GM18498 (cell line): ENCODE results near the gene SOS1.
"Not testable (repeated sequence)": the region's sequence is repeated elsewhere in the genome, so short reads cannot be mapped to it uniquely, and the experiment has no call there.

ENCODE experiments used
- ATAC-seq: cut with Tn5 transposase; IDR thresholded peaks from one replicate; pipeline ENCODE4 v1.9.1; 2021; ENCODE audit warnings: mild to moderate bottlenecking, moderate library complexity; ENCODE audit not compliant: unreplicated experiment

SOS1 gene

DNA sequence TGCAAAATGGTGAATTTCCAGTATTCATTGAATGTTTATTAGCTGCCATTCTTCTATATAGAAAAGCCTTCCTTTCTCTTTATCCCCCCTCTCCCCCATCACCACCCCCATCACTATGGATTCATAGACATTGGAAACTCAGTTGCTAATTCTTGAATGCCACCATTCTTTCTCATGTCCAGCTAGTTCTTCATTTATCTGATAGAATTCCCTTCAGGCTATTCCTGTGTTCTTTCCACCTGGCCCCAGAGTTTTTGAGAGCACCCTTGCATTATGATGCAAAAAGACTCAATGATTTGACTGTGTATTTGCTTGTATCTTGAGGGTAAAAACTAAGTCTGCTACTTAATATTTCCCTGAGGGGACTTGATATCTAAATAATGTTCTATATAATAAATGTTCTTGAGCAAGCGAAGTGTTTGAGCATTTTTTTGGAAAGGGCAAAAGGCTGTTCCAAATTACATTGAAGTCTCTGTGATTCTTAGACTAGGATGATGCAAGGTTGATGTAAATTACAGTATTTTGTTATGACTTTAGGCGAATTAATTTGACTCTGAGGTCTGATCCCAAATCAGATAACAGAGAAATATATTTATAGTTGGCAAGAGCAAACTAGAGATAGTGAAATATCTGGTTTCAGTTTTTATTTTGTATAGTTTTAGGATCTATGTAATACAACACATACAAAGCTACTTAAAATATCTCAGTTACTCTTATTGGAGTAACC, 18.8 kb upstream of the SOS1 start:
- ATAC-seq, result no peak

DNA sequence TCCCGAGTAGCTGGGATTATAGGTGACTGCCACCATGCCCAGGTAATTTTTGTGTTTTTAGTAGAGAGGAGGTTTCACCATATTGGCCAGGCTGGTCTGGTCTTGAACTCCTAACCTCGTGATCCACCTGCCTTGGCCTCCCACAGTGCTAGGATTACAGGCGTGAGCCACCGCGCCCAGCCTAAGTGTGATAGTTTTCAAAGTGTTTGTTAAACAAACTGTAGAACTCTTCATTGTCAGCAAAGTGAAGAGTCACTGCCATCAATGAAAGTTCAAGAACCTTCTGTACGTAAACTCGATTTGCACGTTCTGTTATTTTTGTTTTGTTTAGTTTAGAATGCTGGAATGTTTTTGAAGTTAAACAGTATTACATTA, 18.0 kb upstream of the SOS1 start:
- ATAC-seq, result no peak

DNA sequence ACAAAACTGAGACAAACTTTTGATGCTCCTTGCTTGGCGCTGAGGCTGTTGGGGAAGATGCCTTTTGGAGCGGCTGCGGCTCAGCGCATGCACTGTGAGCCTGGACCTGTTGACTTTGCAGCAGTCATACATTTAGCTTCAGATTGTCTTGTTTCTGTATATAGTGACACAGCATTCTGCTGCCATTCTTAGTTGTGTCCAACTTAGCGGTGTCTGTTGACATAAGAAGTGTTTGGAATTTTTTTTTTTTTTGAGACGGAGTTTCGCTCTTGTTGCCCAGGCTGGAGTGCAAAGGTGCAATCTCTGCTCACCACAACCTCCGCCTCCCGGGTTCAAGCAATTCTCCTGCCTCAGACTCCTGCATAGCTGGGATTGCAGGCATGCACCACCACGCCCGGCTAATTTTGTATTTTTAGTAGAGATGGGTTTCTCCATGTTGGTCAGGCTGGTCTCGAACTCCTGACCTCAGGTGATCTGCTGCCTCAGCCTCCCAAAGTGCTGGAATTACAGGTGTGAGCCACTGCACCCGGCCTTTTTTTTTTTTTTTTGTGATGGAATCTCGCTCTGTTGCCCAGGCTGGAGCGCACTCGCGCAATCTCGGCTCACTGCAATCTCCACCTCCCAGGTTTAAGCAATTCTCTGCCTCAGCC, 17.5 kb upstream of the SOS1 start:
- ATAC-seq, result not testable (repeated sequence)

DNA sequence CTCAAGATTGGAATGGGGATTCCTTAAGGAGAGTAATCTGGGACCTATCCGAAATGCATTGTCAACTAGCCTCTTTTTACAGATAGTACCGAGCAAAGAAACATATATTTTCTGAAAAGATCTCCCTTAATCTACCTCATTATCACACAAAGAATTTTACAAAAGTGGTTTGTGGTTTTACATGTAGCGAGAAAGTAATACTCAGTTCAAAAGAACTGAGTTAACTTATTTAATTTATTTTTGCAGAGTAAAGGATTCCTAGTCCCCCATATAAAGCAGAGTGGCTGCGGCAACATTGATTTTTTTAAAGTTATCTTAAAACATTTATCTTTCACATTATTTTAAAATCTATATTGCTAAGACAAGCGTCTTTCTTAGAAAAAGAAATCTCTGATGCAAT, 15.9 kb upstream of the SOS1 start:
- ATAC-seq, result no peak

DNA sequence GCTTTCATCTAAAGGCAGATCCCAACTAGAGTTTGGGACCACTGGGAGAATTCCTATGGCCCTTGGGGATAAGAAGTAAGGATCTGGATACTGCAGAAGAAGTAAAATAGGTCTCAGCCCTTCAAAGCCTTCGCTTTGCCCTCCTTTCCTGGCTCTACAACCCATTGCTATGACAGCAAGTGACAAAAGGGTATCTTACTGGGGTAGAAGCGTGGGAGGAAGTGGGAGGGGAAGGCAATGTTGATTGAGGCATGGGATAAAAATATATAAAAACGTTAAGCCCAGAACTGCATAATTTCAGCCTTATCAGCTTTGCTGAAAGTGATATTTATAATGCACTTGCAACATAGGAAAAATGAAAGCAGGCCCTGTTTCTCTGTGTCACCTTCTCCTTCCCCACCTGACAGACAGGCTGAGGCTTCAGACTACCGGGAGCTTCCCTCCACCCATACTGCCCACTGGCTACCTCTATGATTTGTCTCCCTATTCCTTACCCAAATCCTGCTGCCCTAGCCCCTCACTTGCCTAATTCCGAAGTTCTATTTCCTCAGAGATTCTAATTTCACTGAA, 14.9 kb upstream of the SOS1 start:
- ATAC-seq, result no peak

DNA sequence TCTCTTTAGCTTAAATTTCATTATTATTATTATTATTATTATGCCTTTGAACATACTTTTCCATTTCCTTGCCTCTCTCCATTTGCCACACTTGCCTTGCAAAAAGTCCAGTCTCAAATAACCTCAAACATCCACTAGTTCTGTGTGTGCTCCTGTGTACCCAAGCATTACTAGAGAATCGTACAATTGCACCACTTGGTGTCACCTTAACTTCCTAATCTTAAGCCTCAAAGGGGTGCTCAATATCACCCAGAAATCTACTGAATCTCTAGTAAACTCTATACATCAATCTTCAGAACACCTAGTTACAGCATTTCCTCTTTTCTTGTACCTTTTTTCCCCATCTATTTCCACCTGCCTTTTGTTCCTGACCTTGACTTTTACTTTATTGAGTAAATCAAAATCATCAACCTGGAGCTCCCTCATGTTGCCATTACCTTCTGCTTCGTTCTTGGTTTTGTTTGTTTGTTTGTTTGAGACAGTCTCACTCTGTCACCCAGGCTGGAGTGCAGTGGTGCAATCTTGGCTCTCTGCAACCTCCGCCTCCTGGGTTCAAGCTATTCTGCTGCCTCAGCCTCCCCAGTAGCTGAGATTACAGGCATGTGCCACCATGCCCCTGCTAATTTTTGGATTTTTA, 12.5 kb upstream of the SOS1 start:
- no peak for ATAC-seq

DNA sequence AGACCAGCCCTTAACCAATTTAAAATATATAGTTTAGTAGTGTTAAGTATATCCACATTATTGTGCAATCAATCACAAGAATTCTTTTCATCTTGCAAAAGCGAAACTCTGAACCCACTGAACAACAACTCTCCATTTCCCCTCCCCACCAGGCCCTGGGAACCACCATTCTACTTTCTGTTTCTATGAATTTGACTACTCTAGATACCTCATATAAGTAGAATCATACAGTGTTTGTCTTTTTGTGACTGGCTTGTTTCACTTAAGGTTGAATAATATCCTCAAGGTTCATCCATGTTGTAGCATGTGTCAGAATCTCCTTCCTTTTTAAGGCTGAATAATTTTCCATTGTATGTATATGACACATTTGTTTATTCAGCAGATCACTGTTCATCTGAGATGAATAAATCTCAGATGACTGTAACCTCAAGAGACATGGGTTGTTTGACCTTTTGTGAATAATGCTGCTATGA, 8.1 kb upstream of the SOS1 start:
- peak; percentile 46 for ATAC-seq

DNA sequence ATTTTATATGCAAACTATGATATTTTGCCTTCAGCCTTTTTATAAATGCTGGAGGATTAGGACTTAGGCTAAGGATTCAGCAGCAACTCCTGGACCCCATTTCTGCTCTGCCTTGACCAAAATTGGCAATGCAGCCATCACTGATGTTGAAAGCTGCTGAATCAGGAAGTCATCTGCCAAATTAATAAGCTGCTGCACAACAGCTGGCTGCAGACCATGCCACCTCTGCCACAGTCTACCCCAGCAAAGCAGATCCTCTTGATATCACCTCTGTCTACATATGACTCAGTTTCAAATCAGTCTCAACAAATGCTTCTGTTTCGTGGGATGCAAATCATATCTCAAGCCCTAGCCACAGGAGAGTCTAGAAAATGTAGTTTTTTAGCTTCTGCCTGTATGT, 7.1 kb upstream of the SOS1 start:
- peak; percentile 52 for ATAC-seq

DNA sequence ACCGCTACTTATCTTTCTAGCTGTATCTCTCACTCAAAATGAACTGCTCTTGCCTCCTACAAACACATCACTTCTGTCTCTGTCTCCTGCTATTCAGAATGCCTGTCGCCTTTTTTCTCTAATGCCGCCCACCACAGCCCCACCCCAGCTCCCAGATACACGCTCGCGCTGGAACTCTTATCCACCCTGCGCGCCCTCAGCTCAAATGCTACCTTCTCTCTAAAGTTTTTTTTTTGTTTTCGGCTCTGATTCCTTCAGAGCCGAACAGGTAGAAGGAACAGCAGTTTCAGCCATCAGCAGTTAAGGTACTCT, 3.9 kb upstream of the SOS1 start:
- ATAC-seq, result no peak

DNA sequence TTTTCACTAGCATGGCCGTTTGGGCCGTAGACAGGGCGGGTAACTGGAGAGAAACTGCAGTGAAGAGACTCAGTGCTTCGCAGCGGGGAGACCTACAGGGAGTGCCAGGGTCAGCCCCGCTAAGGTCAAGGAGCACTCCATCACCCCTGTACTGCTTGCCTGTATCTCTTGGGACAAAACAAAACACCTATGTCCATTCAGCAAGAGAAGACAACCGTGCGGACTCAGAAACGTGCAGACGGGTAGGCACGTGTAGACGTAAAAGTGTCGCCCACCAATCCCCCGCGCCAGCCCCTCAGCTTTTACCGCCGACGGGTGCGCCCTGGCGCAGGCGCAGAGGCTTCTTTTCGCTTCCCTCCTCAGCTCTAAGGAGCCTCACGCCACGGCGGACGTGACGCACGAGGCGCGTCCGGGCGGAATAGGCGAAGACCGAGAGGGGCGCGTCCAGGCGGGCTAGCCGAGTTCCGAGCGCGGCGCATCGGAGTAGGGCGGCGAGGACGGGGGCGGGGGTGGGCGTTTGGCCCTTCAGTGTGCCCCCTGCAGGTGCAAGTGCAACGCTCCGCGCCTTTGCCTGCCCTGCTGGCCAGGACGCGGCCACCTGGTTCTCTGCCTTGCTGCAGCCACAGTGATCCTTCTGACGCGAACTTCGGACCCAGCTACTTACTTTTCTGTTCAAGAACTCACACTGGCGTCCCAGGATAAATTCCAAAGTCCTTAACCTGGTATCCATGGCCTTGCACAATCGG, 3.3 kb upstream of the SOS1 start:
- ATAC-seq, result peak; percentile 59

DNA sequence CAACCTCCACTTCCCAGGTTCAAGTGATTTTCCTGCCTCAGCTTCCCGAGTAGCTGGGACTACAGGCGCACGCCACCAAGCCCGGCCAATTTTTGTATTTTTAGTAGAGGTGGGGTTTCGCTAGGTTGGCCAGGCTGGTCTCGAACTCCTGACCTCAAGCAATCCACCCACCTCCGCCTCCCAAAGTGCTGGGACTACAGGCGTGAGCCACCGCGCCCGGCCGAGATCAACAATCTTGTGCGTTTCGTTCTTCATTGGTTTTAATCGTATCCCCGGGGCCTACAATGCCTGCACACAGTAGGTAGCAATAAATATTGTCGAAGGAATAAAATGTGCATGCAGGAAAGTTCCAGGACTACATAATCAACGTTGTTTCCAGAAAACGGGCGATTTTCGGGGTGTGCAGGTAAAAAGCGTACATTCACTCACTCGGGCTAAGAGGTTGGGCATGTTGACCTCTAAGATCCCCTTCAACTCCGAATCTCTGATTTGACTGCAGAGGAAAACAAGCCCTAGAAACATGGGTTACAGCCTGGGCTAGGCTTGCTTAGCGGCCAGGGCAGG, 2.7 kb upstream of the SOS1 start:
- no peak for ATAC-seq

DNA sequence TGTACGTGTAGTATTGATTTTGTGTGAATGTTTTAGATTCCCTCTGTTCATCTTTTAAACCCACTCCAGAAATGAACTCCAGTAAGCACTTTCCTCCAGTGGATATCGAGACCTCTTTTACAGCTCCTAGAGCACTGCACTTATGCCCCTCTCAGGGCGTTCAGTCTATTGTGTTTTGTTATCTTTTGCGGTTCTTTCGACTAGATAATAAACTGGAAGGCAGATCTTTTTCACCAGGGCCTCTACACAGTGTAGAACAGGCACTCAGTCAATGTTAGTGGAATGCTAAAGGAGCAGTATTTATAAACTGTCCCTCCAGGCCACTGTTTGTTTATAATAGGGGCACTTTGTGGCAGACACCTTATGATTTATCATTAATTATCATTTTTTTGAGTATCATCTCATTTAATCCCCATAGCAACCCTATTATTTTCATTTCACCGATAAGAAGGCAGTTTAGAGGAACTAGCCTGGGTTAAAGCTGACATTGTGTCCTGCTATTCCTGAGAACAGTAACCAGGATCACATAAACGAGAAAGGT, 742 bp upstream of the SOS1 start:
- ATAC-seq, result no peak

DNA sequence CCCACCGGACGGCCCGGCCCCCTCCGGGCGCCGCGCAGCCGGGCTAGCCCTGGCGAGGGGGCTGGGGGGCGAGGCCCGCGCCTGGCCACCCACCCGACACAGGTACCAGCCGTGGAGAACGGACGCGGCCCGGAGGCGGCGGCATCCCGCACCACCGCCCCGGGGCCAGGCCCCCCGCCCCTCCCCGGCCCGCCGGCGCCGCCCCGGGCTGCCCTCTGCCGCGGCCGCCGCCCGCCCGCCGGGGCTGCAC, 405 bp downstream of the SOS1 start:
- peak; percentile 27 for ATAC-seq

DNA sequence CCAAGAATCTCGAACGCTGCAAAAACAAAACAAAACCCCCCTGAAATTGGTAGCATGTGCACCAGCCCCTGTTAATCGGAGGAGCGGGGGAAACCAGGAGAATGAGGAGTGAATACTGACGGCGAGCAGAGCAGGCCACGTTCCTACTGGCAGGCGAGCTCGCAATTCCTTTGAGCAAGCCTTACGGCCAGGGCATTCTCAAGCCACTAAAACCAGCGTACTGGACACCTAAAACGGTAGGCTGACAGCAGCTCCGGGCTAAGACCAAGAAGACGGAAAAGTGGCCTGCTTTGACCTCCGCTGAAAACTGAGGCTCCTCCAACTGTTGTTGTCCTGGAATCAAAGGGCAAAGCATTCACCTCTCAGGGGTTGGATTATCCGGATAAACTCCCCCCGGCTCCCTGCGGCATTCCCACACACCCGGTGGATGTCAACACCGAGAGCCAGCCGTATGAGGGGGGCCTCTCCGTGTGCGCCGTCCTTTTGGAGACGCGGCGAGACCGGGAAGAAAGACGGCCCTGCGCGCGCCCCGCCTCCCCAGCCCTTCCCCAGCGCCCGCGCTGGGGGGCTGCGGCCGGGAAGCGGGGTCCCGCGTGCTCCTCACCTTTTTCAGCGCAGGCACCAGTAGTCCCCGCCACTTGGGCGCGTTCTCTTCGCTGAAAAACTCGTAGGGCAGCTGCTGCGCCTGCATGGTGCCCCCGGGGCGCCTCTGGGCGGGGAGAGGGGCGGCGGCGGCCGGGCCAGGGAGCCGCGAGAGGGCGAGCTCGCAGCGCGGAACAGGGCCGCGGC, 925 bp downstream of the SOS1 start:
- peak; percentile 53 for ATAC-seq

DNA sequence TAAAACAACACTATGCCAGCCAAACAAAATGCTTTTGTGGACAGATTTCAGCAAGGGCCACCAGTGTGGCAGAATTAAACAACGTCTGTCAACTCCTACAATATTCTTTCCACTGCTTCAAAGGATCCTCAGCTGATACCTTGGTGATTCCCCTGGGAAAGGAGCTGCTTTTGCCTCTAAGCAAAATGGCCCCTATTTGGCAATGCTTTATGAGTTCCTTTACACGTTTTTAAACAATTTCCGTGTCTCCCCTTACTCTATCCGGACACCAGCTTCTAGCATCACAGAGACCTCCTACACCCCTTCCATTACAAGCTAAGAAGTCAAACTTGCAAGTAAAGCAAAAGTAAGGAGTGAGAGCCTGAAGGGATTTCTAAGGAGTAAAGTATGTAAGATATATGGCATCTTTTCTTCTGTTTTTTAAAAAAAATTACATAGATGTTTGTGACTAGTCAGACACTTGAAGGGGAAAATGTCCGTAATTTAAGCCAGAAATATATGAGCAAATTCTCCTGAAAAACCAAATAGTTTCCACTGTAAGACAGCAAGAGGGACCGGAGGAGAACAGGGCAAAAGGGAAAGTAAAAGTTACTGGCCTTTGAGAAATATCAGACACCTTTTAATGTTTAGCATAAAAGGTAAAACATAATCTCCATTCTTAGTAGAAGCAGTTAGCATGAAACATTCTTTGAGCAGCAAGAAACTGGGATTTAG, 1.9 kb downstream of the SOS1 start:
- no peak for ATAC-seq

DNA sequence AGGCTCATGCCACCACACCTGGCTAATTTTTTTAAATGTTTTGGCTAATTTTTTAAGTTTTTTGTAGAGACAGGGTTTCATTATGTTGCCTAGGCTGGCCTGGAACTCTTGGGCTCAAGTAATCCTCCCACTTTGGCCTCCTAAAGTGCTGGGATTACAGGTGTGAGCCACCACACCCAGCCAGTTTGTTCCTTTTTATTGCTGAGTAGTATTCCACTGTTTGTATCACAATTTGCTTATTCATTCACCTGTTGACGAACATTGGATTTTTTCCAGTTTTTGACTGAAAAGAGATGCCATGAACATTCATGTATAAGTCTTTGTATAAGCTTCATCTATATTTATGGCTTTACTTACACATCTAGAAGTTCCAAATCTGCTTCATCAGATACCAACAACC, 5.3 kb downstream of the SOS1 start:
- ATAC-seq, result no peak

DNA sequence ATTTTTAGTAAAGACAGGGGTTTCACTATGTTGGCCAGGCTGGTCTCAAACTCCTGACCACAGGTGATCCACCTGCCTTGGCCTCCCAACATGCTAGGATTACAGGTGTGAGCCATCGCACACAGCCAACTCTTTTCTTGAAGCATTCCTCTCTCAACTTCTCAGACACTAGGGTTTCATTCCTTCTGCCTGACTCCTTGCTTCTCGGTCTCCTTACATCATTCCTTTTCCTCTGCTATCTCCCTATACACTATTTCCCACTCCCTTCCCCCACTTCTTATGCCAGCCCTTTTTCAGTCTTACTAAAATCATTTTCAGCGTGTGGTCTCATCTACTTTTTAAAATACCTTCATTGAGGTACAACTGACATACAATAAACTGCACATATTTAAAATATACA, 6.1 kb downstream of the SOS1 start:
- ATAC-seq, result no peak

DNA sequence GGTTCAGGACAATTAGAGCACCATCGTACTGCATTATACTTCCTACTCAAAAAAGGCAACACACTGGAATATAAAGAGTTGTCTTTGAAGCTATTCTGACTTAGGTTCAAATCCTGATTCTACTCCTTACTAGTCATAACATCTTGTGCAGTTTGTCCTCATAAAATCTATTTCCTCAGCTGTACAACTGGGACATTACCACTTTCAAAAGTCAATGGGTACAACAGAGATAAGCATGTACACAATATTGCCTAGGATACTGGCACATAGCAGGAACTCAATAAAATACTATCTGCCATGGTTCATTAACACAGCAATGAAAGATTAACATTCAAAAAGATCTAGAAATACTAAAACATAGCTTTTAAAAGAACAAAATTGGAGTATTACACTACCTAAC, 11.3 kb downstream of the SOS1 start:
- ATAC-seq, result no peak

DNA sequence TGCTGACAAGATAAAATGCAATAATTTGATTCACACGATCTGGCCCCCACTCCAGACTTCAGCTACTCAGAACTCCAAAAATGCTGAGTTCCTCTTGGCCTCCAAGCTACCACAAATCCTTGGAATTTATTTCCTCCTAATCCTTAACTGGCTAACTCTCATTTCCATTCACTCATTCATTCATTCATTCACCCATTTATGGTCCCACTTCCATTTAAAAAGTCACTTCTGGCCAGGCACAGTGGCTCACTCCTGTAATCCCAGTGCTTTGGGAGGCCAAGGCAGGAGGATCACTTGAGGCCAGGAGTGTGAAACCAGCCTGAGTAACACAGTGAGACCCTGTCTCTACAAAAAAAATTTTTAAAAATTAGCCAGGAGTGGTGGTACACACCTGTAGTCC, 12.5 kb downstream of the SOS1 start:
- no peak for ATAC-seq
